Activated CD4-positive, alpha-beta T cell treated with anti-CD3 and anti-CD28 coated beads, Interleukin-2, amount 50 U/mL, for 48 hours (primary cell): Measurements from ENCODE around the gene PSMC3.

Source experiments
- DNase-seq, 2 experiments: peaks; one replicate each; pipeline ENCODE4 v3.0.0-alpha.2; 2020

Gene PSMC3

DNA sequence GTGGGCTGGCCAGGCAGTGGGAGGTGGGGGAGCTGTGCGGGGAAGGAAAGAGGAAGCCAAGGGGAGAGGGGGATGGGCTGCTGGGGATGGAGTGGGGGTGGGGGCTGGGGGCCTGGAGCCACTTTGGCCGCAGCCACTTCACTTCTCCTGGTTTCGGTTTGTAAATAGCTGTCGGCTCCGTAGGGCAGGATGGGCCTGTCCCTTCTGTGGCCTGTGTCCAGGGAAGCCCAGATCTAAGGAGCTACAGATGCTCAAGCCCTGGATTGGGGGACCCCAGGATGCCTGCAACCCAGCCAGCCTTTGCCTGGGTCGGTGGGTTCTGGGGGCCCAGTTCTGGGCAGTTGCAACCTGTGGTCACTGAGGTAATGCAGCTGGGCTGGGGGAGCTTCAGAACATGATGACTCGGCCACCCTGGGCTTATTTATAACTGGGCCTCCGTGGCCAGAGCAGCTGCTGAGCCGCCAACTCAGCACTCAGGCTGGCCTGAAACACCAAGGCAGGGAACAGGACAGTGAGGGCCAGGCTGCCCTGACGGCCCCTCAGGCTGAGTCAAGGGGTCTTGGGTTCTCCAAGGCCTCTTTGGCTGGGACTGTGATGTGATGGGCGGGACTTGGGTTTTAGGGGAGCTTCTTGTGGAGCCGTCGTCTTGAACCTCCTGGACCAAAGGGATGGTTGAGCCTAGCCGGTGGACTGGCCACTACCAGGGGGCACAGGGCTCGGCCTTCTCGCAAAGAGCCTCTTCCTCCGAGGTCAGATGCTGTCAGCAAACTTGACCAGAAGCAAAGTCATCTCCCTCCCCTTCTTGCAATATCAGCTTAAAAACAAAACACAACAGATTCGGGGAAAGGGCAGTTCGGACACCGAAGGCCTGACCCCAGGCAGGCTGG is 32.8 kb downstream of the PSMC3 start:
- no peak for DNase-seq

DNA sequence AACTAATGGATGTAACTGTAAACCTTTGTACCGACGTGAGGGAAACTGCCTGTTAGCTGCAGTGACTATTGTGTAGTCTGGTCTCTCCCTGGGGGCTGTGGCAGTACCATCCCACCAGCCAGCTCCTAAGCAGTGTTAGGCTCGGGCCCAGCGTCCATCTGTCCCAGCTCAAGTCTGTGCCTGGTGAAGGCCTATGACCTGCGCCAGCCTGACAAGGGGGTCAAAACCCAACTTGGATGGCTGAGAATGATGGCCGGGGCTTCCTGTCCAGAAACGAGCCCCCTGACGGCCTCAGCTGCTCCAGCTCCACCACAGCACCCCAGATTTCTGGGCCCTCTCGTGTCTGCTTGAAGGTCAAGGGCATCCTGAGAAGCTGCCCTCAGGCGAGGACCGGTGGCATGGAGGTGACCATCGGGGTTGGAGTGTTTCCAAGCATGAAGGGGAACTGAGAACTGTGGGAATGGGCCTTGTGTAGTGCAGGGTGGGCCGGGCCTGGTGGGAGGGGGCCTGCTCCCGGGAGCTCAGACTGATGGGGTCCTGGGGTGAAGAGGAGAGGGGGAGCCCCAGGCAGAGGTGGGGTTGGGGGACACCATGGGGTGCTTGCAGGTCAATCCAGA is 33.6 kb downstream of the PSMC3 start:
- no peak for DNase-seq

DNA sequence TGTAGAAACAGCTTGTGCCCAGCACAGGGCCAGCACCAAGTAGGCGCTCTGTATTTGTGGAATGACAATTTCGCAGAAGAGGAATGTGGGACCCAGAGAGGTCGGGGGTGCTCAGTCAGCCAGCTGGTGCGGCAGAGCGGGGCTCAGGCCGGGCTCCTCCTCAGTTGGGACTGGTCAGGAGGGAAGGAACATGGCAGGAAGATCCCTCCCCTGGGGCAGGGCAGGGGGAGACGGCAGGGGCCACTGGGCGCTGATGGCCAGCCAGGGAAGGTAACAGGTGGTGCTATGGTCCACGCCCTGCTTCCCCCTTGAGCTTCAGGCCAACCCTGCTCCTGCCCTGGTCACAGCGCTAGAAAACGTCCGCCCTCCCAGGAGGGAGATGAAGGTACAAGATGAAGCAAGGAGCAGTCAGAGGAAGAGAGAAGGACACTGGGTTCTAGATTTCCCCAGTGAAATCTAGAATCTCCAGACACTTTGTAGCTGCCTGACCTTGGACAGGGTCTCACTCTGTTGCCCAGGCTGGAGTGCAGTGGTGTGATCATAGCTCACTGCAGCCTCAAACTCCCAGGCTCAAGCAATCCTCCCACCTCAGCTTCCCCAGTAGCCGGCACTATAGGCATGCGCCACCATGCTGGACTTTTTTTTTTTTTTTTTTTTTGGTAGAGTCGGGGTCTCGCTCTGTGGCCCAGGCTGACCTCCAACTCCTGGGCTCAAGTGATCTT is 34.4 kb downstream of the PSMC3 start:
- no peak for DNase-seq

DNA sequence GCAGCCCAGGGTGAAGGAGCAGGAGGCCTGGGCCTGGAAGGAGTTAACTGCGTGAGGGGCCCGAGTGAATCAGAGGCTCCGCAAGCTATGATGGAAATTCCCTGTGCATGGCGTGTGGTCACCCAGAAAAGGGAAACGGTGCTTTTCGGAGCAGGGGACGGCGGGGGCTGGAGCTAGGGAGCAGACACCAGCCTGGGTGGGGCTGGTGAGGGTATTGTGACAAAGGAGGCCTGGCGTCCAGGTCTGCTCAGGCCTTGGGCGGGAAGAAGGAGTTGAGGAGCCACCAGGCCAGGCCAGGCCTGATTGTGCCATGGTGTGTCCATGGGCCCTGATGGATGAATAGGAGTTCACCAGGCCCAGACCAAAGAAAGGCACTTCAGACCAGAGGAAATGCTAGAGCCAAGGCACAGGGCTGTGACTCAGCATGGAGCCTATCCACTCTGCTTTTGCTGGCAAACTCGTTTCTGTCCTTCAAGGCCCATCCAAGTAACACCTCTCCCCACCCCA is 35.1 kb downstream of the PSMC3 start:
- DNase-seq, result no peak

DNA sequence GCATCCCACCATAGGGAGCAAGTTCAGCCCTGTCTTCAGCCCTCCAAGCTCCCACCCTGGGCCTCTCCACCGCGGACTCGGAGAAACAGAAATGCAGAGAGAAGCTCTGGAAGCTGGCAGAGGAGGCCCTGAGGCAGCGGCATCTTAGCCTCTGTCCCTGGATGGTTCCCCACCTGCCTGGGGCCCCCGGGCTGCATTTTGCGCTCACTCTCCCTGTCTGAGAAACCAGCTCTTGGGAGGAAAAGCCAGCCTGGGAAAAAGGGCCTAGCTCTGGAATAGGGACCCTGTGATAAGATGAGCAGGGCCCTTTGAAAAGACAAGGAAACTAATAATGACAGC is 35.8 kb downstream of the PSMC3 start:
- DNase-seq, result no peak

DNA sequence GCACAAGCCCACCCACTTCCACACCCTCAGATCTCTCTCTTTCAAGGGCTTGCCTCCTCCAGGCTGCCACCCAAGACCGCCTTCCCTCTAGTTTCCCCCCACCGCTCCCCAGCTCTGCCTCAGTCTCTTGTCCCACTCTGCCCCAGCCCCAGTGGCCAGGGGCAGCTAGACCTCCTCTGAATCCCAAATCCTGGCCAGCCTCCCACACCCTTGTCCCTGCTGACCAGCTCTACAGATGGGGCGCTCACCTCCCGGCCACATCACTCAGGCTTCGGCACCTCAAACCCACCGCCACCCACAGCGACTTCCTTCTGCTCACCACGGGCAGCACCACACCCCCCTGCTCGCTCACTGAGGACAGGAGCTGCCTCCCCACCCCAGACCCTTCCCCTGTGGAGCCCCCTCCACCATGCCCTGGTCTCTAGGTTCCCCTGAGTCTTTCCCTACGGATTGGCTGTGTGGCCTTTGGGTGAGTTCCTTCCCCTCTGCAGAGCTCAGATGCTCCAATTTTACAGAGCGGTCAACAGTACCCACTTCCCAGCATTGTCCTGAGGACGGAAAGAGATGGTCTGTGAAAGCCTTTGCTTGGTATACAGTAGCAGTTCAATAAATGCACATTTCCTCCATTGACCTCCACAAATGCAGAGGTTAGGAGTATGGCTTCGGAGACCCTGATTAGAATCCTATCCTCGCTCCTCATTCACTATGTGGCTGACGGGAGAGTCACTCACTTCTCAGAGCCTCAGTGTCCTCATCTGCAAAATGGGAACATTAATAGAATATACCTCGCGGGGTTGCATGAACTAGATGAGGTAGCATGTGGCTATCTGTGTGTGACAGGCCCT is 36.4 kb downstream of the PSMC3 start:
- no peak for DNase-seq

DNA sequence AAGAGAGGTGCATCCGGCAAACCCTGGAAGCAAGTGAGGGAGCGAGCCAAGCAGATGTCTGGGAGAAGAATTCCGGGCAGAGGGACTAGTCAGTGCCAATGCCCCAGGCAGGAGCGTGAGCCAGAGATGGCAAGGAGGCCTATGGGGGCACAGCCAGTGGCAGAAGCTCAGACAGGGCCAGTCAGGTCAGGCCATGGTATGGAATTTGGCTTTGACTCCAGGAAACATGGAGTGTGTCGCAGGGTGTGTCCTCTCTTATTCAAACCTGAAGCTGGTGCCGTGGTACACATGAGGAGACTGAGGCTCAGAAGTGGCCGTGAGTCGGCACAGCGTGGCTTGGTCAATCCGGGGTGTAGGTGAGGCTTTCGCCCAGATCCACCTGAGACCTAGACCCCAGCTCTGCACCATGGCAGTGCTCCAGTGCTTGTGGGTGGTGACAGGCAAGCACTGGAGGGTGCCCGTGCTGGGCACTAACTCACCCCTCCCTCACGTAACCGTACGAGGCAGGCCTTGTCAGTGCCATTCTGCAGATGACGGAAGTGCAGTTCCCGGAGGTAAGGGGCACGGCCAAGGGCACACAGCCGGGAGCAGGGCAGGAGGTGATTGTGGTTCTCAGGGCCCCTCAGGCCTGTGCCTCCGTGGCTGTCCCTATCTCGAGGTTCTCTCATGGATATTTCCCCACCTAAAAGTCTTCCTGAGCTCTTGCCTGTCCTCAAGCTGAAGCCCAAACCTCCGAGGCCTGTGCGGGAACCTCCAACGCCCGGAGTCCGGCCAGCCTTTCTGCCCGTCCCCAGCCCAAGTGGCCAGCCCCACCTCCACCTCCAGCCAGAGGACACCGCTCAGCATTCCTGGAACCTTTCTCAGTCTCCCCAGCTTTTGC is 37.3 kb downstream of the PSMC3 start:
- DNase-seq, result no peak

DNA sequence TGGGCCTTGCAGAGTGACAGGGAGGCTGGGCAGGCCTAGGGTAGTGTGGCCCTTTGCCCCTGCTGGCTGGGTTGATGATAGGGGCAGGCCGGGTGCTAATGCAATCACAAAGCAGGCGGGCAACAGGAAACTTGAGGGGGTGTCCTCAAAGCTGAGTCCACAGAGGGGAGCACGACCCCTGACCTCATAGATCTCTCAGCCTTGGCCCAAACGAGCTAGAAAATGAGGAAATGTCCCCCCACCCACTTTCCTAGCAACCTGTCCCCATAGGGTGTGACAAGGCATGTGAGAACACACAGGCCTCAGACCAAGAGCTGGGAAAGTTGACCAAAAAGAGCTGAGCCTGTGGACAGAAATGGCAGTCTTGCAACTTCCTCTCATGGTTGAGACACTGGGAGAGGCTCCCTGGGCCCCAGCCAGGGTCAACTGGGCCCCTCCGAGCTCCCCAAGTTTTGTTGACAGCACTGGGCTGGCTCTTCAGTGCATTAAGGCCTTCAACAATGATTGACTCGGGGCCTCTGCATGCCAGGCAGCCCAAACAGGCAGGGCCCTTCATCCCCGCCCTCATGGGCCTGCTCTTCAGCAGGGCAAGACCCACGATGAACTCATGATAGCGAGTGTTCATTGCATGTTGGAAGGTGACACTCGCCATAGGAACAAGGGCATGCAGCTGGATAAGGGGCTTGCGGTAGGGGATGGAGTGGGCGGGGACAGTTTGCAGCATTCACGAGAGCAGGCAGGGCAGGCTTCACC is 38.1 kb downstream of the PSMC3 start:
- DNase-seq, result no peak

DNA sequence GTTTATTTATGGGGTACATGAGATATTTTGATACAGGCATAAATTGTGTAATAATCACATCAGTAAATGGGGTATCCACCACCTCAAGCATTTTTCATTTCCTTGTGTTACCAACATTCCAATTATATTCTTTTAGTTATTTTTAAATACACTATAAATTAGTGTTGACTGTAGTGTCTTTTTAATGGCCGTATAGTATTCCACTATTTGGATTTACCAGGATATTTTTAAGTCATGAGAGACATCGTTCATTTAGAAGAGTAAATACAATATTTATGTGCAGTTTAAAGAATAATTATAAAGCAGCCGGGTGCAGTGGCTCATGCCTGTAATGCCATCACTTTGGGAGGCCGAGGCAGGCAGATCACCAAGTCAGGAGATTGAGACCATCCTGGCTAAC is 41.7 kb downstream of the PSMC3 start:
- no peak for DNase-seq

DNA sequence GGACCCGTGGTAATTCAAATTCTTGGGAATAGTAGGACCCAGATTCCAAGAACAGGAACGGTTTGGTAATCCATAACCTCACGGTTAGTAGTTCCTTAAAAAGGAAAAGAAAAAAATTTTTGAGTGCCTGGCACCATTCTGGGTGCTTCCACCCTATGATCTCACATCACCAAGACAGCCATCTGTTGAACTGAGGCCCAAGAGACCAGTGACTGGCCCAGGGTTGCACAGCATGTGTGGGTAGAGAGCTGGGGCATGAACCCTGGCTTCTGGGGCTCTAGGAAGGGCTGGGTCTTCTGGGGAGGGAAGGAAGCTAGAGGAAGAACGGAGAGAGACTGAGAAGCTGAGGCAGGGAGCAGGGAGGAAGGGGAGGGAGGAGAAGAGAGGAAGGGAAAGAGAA is 43.2 kb downstream of the PSMC3 start:
- DNase-seq, result no peak

DNA sequence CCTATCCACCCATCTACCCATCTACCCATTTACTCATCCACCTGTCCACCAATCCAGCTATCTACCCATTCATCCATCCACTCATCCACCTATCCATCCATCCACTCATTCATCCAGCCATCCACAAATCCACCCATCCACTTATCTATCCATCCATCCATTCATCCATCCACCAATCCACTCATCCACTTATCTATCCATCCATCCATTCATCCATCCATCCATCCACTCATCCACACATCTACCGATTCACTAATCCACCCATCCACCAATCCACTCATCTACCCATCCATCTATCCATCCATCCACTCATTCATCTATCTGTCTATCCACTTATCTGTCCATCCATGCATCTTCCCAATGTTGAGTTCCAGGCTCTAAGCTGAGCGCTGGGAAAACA is 46.2 kb downstream of the PSMC3 start:
- no peak for DNase-seq

DNA sequence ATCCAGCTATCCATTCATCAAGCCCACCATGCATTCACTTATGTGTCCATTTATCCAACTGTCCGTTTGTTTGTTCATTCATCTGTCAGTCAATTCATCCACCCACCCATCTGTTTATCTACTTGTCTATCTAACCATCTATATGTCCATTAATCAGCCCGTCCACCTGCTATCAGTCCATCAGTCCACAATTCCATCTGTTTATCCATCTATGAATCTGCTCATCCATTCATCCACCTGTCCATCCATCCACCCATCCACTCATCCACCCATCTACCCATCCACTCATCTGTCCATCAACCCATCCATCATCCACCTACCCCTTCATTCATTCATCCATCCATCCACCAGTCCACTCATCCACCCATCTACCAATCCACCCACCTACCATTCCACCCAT is 46.9 kb downstream of the PSMC3 start:
- no peak for DNase-seq

DNA sequence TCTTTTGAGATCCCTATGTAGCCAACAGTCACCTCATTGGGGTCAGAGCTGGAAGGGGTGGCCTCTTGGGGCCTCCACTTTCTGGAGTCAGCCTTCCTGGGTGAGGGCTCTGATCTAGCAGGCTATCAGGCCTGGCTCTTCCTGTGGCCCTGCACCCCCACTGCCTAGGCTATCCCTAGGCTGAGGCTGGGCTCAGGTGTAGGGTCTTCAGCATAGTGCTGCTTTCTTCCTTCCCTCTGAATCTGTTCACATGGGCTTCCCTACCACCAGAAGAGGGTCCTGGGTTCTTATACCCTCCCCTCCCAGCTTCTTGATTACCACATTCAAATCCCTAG is 47.4 kb downstream of the PSMC3 start:
- no peak for DNase-seq

DNA sequence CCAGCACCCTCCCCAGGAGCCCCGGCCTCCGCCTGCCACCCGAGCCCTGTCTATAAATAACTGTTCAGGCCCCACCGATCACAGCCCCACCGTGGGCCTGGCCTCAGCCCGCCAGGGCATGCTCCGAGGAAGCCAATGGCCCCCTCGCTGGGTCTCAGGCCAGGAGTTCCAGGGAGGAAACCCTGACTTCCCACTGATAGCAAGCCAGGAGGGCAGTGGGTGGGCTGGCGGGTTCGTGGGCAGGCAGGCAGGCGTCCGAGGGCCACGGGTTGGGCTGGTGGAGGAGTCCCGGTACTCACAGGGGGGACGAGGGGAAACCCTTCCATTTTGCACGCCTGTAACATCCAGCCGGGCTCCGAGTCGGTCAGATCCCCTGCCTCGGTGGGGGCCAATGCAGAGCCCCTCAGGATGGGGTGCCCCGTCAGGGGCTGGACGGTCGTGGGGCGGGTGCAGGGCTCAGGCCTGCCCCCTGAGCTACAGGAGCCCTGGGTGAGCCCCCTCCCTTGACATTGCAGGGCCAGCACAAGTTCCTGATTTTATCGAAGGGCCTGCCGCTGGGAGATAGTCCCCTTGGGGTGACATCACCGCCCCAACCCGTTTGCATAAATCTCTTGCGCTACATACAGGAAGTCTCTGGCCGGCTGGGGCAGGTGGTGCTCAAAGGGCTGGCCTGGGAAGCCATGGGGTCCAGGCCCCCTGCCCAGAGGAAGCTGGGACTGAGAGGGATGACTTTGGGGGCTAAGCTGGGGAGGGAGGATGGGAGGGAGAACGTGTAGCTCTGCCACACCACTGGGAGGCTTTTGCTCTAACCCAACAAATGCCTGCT is 48.0 kb downstream of the PSMC3 start, which contains the start of gene SPI1:
Gene SPI1 (minus strand): TSS at position 538 of the 826 bp plus-strand sequence. CDS start 194 bp downstream, at position 344.
- DNase-seq, result no peak

DNA sequence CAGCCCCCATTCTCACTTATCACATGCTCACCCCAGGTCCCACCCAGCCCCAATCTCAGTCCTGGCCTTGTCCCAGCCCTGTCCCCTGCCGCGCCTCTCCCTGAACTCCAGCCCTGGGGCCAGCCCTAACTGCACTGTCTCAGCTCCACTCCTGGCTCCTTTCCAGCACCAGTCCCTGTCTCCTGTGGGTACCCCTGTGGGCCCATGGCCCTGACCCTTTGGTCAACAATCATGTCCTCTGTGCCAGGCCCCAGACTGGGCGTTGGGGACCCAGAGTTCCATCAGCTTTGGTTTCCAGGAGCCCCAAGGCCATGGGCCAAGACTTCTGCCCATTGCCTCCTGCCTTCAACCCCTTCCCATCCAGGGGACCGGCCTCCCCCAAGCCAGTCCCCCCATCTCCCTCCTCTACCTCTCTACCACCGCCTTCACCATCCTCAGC is 48.6 kb downstream of the PSMC3 start:
- DNase-seq, result no peak

DNA sequence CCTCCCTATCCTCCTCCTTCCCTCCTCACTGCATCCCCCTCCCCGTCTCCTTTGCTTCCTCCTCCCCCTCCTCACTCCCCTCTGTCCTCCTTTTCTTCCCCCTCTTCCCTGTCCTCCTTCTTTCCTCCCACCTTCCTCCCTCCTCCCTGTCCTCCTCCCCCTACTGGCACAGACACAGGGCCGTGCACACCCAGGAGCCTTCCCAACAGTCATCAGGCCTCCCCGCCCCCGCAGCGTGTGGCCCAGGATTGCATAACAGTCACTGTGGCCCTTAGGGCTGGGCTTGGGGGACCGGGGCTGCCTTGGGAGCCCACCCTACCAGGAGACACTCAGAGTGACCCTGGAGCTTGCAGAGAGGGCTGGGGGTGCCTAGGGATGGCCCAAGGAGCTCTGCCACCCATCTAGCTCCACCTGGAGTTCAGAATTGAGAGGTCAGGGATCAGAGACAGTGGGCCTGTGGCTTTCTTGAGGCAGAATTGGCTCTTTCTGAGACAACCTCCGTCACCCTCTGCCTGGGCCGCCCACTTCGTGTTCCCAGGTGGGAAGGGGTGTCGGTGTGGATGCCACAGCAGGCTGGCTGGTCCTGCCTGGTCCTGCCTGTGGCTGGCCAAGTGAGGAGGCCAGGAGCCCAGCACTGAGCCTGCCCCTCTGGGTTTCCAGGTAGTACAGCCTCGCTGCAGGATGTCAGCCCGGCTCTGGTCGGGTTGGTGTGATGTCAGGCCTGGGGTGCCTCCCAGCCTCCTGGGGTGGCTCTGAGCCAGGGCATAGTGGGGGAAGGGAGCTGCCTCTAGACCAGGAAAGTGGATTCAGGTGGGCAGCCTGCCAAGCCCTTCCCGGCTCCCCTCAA is 49.5 kb downstream of the PSMC3 start:
- DNase-seq, result no peak

DNA sequence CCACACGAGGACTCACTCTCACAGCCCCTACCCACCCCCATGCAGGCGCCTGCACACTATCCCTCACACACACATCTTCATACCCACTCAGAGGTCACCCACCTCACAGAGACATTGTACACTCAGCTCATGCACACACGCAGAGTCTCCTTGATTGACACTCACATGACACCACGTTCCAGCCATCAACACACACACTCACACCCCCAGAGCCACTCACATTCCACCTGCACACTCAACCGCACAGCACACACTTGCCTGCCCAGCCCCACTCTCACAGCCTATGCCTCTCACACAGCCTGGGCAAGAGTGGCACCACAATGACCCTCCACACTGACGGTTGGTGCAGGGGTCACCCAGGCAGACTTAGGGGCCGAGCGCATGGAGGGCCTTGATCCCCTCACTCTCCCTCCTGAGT is 50.1 kb downstream of the PSMC3 start:
- no peak for DNase-seq

DNA sequence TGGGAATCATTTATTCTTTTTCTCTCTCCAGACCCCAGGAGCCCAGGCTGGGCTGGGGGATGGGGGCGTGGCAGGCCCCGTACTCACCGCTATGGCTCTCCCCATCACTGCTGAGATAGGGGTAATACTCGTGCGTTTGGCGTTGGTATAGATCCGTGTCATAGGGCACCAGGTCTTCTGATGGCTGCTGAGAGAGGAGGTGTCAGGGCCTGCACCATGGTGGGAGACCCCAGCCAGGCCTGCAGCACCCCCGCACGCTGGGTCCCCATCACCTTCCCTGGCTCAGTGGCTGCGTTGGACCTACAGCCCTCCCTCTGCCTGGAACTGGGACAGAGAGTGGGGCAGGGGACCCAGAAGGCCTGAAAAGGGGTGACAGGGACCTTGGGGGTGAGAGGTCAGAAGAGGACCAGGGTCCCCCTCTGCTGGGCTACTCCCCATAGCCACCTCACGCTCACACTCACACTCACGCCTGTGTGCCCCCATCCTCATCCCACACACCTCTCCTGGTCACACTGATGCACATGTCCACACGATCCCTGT is 50.6 kb downstream of the PSMC3 start:
- DNase-seq, result no peak

DNA sequence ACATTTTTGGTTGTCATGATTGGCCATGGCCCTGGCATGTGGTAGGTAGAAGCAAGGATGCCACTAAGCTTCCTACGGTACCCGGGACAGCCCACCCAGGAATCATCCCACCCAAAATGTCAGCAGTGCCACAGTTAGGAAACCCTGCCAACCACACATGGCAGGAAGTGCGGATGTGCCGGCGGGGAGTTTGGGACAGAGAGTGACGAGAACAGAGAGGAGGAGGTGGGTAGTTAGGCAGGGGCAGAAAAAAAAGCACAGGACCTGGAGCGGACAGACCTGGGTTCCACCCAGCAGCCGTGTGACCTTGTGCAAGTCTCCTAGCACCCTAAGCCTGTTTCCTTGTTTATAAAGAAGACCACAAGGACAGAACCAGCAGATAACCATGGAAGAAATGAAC is 51.2 kb downstream of the PSMC3 start:
- no peak for DNase-seq
